ENCODE data around the gene AHCTF1. TPM values are rescaled to one million over a fixed set of nuclear protein-coding genes. Genes with fewer than 3 reads are reported as not detected.

The AHCTF1 gene
- total RNA-seq, 1 experiment from 2014 or later = 58.2 TPM

DNA sequence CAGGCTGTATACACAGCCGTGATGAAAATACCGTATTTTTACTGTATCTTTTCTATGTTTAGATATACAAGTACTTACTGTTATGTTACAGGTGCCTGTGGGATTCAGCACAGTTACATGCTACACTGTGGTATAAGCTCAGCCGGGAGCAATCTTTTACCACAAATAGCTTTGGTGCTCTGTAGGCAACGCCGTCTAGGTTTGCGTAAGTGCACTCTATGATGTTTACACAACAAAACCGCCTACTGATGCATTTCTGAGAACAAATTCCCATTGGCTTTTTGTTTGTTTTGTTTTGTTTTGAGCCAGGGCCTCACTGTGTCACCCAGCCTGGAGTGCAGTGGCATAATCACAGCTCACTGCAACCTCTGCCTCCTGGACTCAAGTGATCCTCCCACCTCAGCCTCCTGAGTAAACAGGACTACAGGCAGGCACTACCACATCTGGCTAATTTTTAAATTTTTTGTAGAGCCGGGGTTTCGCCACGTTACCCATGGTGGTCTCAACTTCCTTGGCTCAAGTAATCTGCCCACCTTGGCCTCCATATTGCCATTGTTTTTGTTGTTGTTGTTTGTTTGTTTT lies 126.5 kb downstream of the AHCTF1 start:
- no peak overlapping the region for H3K4me3 ChIP-seq
- H3K36me3 ChIP-seq = no peaks in the 10 kb centered on the region
- no peaks in the 10 kb centered on the region for H3K27me3 ChIP-seq
- no peak for DNase-seq
- no peaks in the 10 kb centered on the region for H3K9me3 ChIP-seq (replicated peaks)
- H3K4me1 ChIP-seq = peaks cover 18% of the 10 kb centered on the region
- H3K27ac ChIP-seq = no peak overlapping the region

DNA sequence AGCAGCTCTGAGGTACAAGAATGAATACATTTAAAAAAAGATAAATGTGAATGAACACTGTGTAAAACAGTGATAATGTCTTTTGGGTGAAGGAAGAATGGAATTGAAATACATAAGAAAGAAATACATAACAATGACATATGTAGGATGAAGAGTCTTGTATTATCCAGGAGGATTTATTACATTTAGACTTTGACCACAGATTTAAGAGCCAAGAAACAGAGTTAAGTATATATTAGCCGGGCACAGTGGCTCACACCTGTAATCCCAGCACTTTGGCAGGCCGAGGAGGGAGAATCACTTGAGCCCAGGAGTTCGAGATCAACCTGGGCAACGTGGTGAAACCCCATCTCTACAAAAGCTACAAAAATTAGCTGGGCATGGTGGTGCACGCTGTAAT lies 127.9 kb downstream of the AHCTF1 start:
- Histone ChIP-seq H3K36me3 (no peaks in the 10 kb centered on the region), H3K4me3 (no peak overlapping the region), H3K27me3 (no peaks in the 10 kb centered on the region), H3K9me3 (replicated peaks) (no peaks in the 10 kb centered on the region), H3K4me1 (peaks cover 32% of the 10 kb centered on the region), H3K27ac (no peak overlapping the region)
- DNase-seq = no peak

DNA sequence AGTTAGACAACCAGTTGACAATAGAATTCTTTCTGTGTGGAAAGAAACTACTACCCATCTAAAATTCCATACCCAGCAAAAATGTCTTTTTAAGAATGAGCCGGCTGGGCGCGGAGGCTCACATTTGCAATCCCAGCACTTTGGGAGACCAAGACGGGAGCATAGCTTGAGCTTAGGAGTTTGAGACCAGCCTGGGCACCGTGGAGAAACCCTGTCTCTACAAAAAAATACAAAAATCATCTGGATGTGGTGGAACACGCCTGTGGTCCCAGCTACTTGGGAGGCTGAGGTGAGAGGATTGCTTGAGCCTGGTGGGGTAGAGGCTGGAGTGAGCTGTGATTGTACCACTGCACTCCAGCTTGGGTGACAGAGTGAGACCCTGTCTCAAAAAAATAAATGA lies 128.4 kb downstream of the AHCTF1 start:
- H3K9me3 ChIP-seq (replicated peaks) = no peaks in the 10 kb centered on the region
- H3K27me3 ChIP-seq = no peaks in the 10 kb centered on the region
- no peaks in the 10 kb centered on the region for H3K36me3 ChIP-seq
- peaks cover 37% of the 10 kb centered on the region for H3K4me1 ChIP-seq
- H3K4me3 ChIP-seq = no peak overlapping the region
- H3K27ac ChIP-seq = no peak overlapping the region
- no peak for DNase-seq

DNA sequence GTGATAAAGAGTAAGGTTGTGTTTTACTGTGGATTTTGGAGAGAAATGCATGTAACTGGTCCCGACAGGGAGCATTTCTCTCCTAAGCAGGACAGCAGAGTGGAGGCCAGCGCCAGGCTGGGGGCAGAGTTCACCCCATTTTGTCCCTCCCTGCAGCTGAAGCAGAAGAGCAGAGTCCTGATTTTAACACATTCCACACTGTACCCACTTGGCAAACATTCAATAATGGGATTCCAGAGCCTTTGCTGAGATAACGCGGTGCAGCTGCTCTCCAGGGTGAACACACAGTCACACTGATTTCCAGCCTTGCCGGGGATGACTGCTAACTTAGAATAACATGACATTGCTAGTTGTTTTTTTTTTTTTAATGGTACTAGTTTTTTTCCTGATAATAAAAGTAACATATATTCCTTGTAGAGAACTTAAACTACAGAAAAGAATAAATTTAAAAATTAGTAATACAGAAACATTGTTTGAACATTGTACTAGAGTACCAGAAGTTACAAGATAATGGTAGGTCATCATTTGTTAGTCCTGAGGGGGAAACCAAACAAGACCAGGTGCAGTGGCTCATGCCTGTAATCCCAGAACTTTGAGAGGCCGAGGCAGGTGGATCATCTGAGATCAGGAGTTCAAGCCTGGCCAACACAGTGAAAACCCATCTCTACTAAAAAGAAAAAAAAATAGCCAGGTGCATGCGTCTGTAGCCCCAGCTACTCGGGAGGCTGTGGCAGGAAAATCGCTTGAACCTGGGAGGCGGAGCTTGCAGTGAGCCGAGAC lies 130.3 kb downstream of the AHCTF1 start:
- no peak overlapping the region; the same call in 1 of the 2 replicates for H3K4me3 ChIP-seq
- no peaks in the 10 kb centered on the region for H3K36me3 ChIP-seq
- peak; percentile 84 to 93 for DNase-seq
- H3K27ac ChIP-seq = peak overlapping the region; percentile 80
- peaks cover 45% of the 10 kb centered on the region for H3K4me1 ChIP-seq
- H3K27me3 ChIP-seq = no peaks in the 10 kb centered on the region
- H3K9me3 ChIP-seq (replicated peaks) = no peaks in the 10 kb centered on the region

DNA sequence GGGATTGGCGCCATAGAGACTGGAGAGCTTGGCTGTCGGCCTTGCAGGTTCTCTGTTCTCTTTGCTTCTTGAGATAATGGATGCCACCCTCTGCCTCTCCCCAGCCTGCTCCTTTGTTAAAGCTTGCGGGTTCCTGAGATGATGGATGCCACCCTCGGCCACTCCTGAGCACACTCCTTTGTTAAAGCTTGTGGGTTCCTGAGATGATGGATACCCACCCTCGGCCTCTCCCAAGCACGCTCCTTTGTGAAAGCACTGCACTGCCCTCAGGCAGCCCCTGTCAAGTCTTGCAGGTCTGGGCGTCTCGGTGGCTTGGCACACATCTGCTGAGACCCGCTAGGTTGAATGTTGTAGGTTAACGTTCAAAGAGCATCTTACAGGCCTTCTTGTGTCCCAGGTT lies 131.0 kb downstream of the AHCTF1 start:
- no peaks in the 10 kb centered on the region for H3K27me3 ChIP-seq
- no peaks in the 10 kb centered on the region for H3K36me3 ChIP-seq
- H3K4me1 ChIP-seq = peaks cover 45% of the 10 kb centered on the region
- no peaks in the 10 kb centered on the region for H3K9me3 ChIP-seq (replicated peaks)
- peak; percentile 26 to 55 for DNase-seq
- H3K27ac ChIP-seq = peak overlapping the region; percentile 80
- no peak overlapping the region for H3K4me3 ChIP-seq

DNA sequence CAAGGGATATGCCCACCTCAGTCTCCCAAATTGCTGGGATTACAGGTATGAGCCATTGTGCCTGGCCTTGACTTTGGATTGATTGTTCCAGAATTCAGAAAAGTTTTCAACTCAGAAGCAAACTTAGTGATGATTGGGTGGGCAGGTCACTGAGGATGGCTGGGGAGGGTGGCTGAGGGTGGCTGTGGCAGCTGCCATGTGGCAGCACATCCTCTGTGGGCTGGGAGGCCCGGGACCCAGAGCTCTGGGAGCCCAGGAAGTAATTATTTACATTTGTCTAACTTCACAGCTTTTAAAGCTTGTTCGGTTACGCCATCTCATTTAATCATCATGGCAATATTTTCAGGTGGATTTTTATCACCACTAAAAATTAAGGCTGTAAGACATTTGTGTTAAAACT lies 131.4 kb downstream of the AHCTF1 start:
- Histone ChIP-seq H3K27me3 (no peaks in the 10 kb centered on the region), H3K4me3 (no peak overlapping the region), H3K27ac (peak overlapping the region; percentile 80), H3K36me3 (no peaks in the 10 kb centered on the region), H3K9me3 (replicated peaks) (no peaks in the 10 kb centered on the region), H3K4me1 (peaks cover 45% of the 10 kb centered on the region)
- DNase-seq = peak in 1 of 2 experiments; percentile 28

DNA sequence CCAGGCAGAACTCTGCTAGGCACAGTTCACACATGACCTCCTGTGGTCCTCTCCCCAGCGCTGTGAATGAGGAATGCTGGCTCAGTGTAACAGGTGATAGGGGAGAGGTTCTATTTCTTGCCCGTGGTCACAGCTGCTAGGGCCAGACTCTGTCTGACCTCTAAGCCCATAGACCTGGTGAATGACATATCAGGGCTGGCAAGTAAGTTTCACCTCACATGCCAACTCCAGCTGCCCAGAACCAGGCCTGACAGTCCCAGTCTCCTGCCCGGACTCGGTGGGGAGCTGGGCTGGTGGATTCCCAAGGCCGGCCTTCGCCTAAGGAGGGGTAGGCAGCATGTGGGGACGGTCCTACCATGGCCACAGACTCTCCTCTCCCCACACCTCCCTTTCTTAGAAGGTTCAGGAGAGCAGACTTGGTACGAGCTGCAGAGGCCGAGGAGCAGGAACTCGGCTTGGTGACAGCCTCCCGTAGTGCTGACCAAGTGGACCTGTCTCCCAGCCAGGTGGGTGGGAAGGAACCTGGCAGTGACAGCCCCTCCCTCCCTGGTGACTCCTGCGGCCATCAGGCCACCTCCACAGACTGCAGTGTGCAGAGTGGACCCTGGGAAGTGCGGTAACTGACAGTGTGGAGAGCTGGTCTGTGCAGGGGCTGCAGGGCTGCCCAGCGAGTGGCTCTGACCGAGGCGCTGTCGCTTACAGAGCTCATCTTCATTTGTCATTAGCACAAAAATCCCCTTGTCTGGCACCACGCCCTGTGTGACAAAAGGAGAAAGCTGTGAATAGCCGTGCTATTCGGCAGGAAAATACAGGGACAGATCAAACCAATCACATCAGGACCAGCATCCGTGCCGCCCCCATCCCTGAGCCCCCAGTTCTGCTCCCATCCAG lies 132.9 kb downstream of the AHCTF1 start:
- H3K4me3 ChIP-seq = no peak overlapping the region
- no peaks in the 10 kb centered on the region for H3K27me3 ChIP-seq
- H3K9me3 ChIP-seq (replicated peaks) = no peaks in the 10 kb centered on the region
- H3K4me1 ChIP-seq = peaks cover 54% of the 10 kb centered on the region
- peak; percentile 79 to 85 for DNase-seq
- H3K36me3 ChIP-seq = no peaks in the 10 kb centered on the region
- peak overlapping the region; percentile 81 for H3K27ac ChIP-seq

DNA sequence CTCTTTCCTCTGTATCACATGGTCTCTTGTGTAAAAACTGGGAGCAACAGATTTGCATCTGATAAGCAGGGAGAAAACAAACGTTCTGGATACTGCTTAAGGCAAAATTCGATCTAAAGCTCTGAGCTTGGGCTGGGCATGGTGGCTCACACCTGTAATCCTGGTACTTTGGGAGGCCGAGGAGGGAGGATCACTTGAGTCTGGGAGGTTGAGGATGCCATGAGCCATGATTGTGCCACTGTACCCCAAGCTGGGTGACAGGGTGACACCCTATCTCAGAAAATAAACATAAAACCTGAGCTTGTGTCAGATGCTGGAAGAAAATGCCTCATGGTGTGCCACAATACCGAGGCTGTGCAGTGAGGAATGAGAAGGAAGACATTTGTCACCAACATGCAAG lies 133.6 kb downstream of the AHCTF1 start:
- Histone ChIP-seq H3K4me3 (no peak overlapping the region), H3K36me3 (no peaks in the 10 kb centered on the region), H3K27ac (peak overlapping the region; percentile 81), H3K27me3 (no peaks in the 10 kb centered on the region), H3K4me1 (peaks cover 54% of the 10 kb centered on the region), H3K9me3 (replicated peaks) (no peaks in the 10 kb centered on the region)
- DNase-seq = no peak

DNA sequence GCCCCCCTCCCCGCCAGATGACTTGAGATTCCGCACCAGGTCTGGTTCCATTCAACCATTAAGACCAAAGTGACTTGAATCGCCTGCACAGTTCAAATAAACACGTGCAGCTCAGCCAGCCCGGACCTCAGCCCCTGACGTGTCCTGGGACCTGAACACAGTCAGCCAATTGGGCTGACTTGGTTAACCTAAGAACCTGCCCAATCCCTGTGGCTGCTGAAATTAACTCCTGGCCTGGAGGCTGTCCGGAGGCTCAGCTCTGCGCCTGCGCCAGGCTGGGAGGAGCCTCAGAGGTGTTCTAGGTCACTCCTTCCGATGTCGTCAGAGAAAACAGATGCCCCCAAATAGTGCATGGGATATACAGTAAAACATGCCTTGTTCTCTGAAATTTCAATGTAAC lies 134.2 kb downstream of the AHCTF1 start:
- H3K27ac ChIP-seq = no peak overlapping the region
- no peaks in the 10 kb centered on the region for H3K9me3 ChIP-seq (replicated peaks)
- H3K36me3 ChIP-seq = no peaks in the 10 kb centered on the region
- H3K4me3 ChIP-seq = no peak overlapping the region
- no peak for DNase-seq
- H3K27me3 ChIP-seq = no peaks in the 10 kb centered on the region
- peaks cover 52% of the 10 kb centered on the region for H3K4me1 ChIP-seq

DNA sequence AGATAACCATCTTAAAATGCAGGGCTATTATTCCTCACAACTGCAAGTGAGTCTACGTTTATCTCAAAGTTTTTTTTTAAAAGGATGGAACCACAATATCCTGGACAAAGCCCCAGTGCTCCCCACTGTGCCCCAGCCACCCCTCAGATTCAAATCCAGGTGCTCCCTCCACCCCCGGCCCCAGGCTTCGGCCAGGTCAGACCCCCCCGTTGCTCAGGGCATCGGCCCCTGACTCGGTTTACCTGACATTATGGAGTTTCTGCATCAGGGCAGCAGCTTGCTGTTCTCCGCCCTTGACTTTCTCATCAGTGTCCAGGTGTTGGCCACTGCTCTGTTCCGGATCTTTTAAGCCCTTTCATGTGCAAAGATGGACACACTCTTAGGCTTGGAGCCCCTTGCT lies 134.6 kb downstream of the AHCTF1 start:
- Histone ChIP-seq H3K27ac (no peak overlapping the region), H3K27me3 (no peaks in the 10 kb centered on the region), H3K36me3 (no peaks in the 10 kb centered on the region), H3K4me3 (no peak overlapping the region), H3K4me1 (peaks cover 48% of the 10 kb centered on the region), H3K9me3 (replicated peaks) (no peaks in the 10 kb centered on the region)
- no peak for DNase-seq

DNA sequence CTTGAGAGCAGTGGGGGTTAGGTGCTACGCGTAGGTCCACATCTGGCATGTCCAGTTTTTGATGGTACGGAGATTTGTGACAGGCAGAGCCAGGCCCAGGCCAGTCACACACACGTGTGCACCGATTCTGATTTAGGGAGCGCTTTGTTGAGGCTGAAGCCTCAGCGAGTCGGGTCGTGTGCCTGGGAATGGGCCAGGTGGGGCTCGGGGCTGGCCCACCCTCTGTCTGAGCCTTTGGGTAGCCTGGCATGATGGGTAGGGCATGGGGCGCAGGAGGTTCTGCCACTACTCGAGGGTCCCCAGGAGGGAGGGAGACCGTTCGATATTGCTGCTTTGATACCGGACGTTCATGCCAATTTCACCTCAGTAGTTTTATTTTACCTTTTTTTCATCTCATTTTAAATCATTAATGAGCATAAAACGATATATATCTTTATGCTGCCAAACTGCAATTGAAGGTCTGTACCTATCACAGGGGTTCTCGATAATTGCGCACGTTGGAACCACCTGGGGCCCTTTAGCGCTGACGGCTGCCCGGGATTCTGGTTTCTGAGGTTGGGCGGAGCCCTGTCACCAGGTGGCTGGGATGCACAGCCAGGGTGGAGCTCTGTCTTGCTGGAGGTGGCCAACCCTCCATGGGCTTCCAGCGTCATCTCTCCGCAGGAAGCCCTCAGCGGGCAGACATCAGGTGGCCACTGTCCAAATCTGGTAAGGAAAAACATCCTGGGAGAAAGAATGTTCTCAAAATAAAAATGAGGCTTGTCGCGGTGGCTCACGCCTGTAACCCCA lies 135.6 kb downstream of the AHCTF1 start:
- no peak for DNase-seq

DNA sequence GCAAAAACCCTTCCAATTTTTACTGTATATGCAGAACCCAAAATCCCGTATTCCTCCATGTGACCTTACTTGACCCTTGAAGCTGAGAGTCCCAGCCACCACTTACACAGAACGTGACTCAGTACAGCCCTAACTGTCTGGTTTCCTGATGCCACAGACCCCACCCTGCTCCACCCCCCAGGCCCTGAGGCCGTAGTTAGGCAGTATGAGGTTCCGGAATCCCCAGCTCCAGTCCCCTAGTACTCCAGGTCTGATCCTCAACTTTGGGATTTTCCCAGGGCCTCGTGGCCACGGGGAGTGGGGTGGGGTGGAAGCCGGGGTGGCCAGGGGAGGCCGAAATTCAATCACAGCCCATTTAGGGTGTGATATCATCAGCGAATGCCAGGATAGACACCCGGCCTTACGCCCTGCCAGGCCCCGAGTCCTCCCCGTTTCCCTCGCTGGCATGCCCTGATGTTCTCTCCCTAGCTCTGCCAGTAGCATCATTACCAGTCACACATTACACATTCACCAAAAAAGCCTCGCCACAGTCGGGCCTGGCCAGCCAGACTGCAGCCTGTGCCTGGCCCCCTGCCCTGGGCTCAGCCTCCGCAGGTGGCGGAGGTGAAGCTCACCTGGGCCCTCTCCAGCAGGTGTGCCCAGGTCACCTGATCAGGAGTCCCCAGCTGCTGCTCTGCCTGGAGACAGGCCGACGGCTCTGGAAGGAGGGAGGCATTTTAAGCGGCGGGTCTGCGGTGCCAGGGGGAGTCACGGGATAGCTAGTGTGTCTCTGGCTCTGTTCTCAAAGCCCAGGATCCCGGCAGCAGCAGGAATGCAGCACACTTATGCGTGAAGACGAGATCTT lies 136.7 kb downstream of the AHCTF1 start:
- Histone ChIP-seq H3K4me1 (peaks cover 34% of the 10 kb centered on the region), H3K4me3 (peak overlapping the region; percentile 19)

More for the DNA sequence above, 135.6 kb downstream of the AHCTF1 start:
- Histone ChIP-seq H3K27ac (no peak overlapping the region), H3K4me3 (no peak overlapping the region), H3K4me1 (peaks cover 44% of the 10 kb centered on the region), H3K27me3 (no peaks in the 10 kb centered on the region), H3K9me3 (replicated peaks) (no peaks in the 10 kb centered on the region), H3K36me3 (no peaks in the 10 kb centered on the region)

DNA sequence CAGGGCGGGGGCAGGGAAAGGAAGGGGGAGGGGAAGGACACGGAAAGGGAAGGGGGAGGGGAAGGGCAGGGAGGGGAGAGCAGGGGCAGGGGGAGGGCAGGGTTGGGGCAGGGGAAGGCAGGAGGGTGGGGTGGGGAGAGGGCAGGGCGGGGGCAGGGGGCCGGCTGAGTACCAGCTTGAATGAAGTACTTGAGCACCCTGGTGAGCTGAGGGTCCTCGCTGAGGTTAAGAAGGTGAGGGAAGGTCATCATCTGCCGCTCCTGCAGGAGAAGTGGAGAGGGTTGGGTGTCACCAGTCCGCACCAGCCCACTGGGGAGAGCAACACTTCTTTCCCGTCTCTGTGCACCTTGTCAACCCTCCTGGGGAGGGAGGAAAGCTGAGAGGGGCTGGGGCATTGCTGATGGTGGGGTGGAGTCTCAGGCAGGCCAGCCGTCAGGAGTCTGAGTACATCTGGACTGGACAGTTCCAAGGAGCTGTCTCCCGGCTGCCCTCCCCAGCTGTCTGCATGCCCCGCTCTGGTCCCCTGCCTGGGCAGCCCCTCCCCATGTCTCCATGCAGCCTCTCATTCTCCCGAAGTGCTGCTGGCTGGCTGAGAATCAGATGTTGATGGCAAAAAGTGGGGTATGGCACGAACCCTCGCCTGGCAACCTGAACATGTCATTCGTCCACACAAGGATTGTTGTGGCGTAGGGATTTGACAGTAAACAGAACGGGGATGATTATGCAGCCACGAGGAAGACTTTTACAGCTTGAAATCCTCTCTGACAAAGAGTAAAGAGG lies 137.5 kb downstream of the AHCTF1 start:
- H3K27me3 ChIP-seq = no peaks in the 10 kb centered on the region
- H3K4me3 ChIP-seq = peak overlapping the region; percentile 19
- no peaks in the 10 kb centered on the region for H3K9me3 ChIP-seq (replicated peaks)
- H3K4me1 ChIP-seq = peaks cover 26% of the 10 kb centered on the region
- peak overlapping the region; percentile 57 for H3K27ac ChIP-seq
- no peaks in the 10 kb centered on the region for H3K36me3 ChIP-seq
- DNase-seq = peak; percentile 64 to 65

More for the DNA sequence above, 136.7 kb downstream of the AHCTF1 start:
- Histone ChIP-seq H3K27me3 (no peaks in the 10 kb centered on the region), H3K36me3 (no peaks in the 10 kb centered on the region), H3K27ac (peak overlapping the region; percentile 57), H3K9me3 (replicated peaks) (no peaks in the 10 kb centered on the region)
- peak; percentile 35 to 43 for DNase-seq

Data from SJCRH30 (cell line).